IMR-90 (cell line): Measurements from ENCODE around the gene TSEN34. TPM values are rescaled to one million over a fixed set of nuclear protein-coding genes. Genes with fewer than 3 reads are reported as not detected.

Experiments used
- ATAC-seq: fragments of 200-7000 bp; cut with Tn5 transposase; 2 replicates; pipeline ENCODE4 v1.9.1; 2020; ENCODE audit warnings: low read depth, mild to moderate bottlenecking, moderate library complexity
- BruUV-seq: library from RNA; stranded (reverse); fragments of 400-500 nt; replicated peaks from 2 replicates; lab custom pipeline; 2021; lab: Mats Ljungman, UMichigan
- CTCF ChIA-PET: fragments of 300-600 bp; formaldehyde crosslinking; extraction: SDS; loops from one replicate; lab custom pipeline; 2021; ENCODE audit warnings: antibody characterized with exemption; lab: Yijun Ruan, JAX
- POLR2A ChIA-PET: fragments of 300-600 bp; sonication (Branson Sonifier 250); formaldehyde crosslinking; loops from one replicate; lab custom pipeline; 2022; ENCODE audit warnings: antibody characterized with exemption; ENCODE audit not compliant: unreplicated experiment; lab: Charles Lee
- DNase-seq: peaks from one replicate; pipeline ENCODE4 v3.0.0; 2013
- H2AFZ ChIP-seq: replicated peaks from 2 replicates; pipeline ENCODE3; 2013; ENCODE audit warnings: low read length, mild to moderate bottlenecking; ENCODE audit not compliant: poor library complexity
- H2AK5ac ChIP-seq: 2 replicates; pipeline ENCODE4 v1.6.1; 2013; ENCODE audit warnings: low read depth, low read length, inconsistent platforms
- H2AK9ac ChIP-seq: replicated peaks from 2 replicates; pipeline ENCODE3; 2013; ENCODE audit warnings: mild to moderate bottlenecking, low read depth, low read length, moderate library complexity; ENCODE audit not compliant: poor library complexity
- H2BK120ac ChIP-seq: 2 replicates; pipeline ENCODE4 v1.6.1; 2013; ENCODE audit warnings: low read depth, low read length, inconsistent platforms
- H2BK15ac ChIP-seq: 3 replicates; pipeline ENCODE4 v1.6.1; 2013; ENCODE audit warnings: low read depth, low read length, inconsistent platforms
- H2BK20ac ChIP-seq: 2 replicates; pipeline ENCODE4 v1.6.1; 2013; ENCODE audit warnings: low read depth, mild to moderate bottlenecking, inconsistent platforms, low read length, moderate library complexity
- H2BK5ac ChIP-seq: 2 replicates; pipeline ENCODE4 v1.6.1; 2013; ENCODE audit warnings: mild to moderate bottlenecking, low read depth, low read length, inconsistent platforms; ENCODE audit not compliant: poor library complexity, severe bottlenecking
- H3K14ac ChIP-seq: replicated peaks from 2 replicates; pipeline ENCODE4 v1.6.1; 2013; ENCODE audit warnings: low read depth, low read length, inconsistent platforms
- H3K18ac ChIP-seq: 2 replicates; pipeline ENCODE4 v1.6.1; 2013; ENCODE audit warnings: low read depth, low read length, control low read depth
- H3K23ac ChIP-seq: 2 replicates; pipeline ENCODE4 v1.6.1; 2013; ENCODE audit warnings: low read depth, low read length, inconsistent platforms
- H3K27ac ChIP-seq: 2 replicates; pipeline ENCODE4 v1.5.1; 2013; ENCODE audit warnings: mild to moderate bottlenecking, control low read depth, low read length; ENCODE audit not compliant: insufficient read depth
- H3K27me3 ChIP-seq: 2 replicates; pipeline ENCODE4 v1.6.1; 2013; ENCODE audit warnings: low read length; ENCODE audit not compliant: control insufficient read depth, insufficient read depth
- H3K36me3 ChIP-seq: 2 replicates; pipeline ENCODE4 v1.6.1; 2013; ENCODE audit warnings: low read length, mixed read lengths; ENCODE audit not compliant: control insufficient read depth, insufficient read depth
- H3K4ac ChIP-seq: 2 replicates; pipeline ENCODE4 v1.6.1; 2013; ENCODE audit warnings: low read depth, low read length, inconsistent platforms
- H3K4me1 ChIP-seq: 2 replicates; pipeline ENCODE4 v1.6.1; 2013; ENCODE audit warnings: low read length, mixed read lengths; ENCODE audit not compliant: control insufficient read depth, insufficient read depth
- H3K4me2 ChIP-seq: 2 replicates; pipeline ENCODE4 v1.6.1; 2013; ENCODE audit warnings: low read depth, mild to moderate bottlenecking, control low read depth, low read length, moderate library complexity
- H3K4me3 ChIP-seq: 2 replicates; pipeline ENCODE4 v1.5.1; 2013; ENCODE audit warnings: low read depth, mild to moderate bottlenecking, control low read depth, low read length, moderate library complexity; ENCODE audit not compliant: insufficient read depth
- H3K56ac ChIP-seq: 2 replicates; pipeline ENCODE4 v1.6.1; 2013; ENCODE audit warnings: low read length, inconsistent platforms; ENCODE audit not compliant: insufficient read depth; ENCODE audit errors: extremely low read depth
- H3K79me1 ChIP-seq, 2 experiments: 2 replicates each; pipeline ENCODE4 v1.6.1; 2013; ENCODE audit warnings: low read length in 2 of 2, inconsistent platforms in 1 of 2, low read depth in 1 of 2
- H3K9ac ChIP-seq: 2 replicates; pipeline ENCODE4 v1.6.1; 2013; ENCODE audit warnings: low read depth, low read length, control low read depth
- H3K9me1 ChIP-seq: 2 replicates; pipeline ENCODE4 v1.6.1; 2013; ENCODE audit warnings: low read length, inconsistent platforms; ENCODE audit not compliant: insufficient read depth
- H3K9me3 ChIP-seq: 2 replicates; pipeline ENCODE4 v1.6.1; 2013; ENCODE audit warnings: low read length; ENCODE audit not compliant: control insufficient read depth, insufficient read depth
- H4K20me1 ChIP-seq: 2 replicates; pipeline ENCODE4 v1.6.1; 2013; ENCODE audit warnings: low read length, inconsistent platforms; ENCODE audit not compliant: insufficient read depth
- H4K5ac ChIP-seq: 2 replicates; pipeline ENCODE4 v1.6.1; 2013; ENCODE audit warnings: mild to moderate bottlenecking, low read depth, low read length, control low read depth
- H4K8ac ChIP-seq, 2 experiments: 2 replicates each; pipeline ENCODE4 v1.6.1; 2013; ENCODE audit warnings: low read depth in 2 of 2, low read length in 2 of 2, control low read depth in 1 of 2, inconsistent platforms in 1 of 2
- H4K91ac ChIP-seq: 2 replicates; pipeline ENCODE4 v1.6.1; 2013; ENCODE audit warnings: low read depth, low read length, inconsistent platforms; ENCODE audit not compliant: insufficient read depth
- MAFK ChIP-seq: IDR thresholded peaks from 2 replicates; pipeline ENCODE4 v1.6.1; 2012; ENCODE audit warnings: low read depth, low read length, improper control_type of control experiment
- RCOR1 ChIP-seq: IDR thresholded peaks from 2 replicates; pipeline ENCODE4 v1.6.1; 2012; ENCODE audit warnings: mild to moderate bottlenecking, low read length, improper control_type of control experiment; ENCODE audit not compliant: insufficient replicate concordance
- RFX5 ChIP-seq: IDR thresholded peaks from 2 replicates; pipeline ENCODE4 v1.8.0; 2012; ENCODE audit warnings: low read depth, mild to moderate bottlenecking, low read length, moderate library complexity
- SMC3 ChIP-seq: fragments of 150-350 bp; IDR thresholded peaks from 2 replicates; pipeline ENCODE4 v1.6.1; 2016; ENCODE audit warnings: low read depth, mild to moderate bottlenecking, antibody characterized with exemption, low read length, moderate library complexity
- WGBS, 2 experiments: methylation state at CpG; one replicate each; pipeline versions ENCODE4 v1.1.5 to v1.1.7; 2013; ENCODE audit warnings: missing lambda C conversion rate in 2 of 2; ENCODE audit not compliant: insufficient read length in 1 of 2; ENCODE audit errors: extremely low coverage in 2 of 2; 5-methylcytosine and 5-hydroxymethylcytosine counted together
- dilution Hi-C: fragments of 300-500 bp; cut with HindIII; formaldehyde crosslinking; loops from one replicate; pipeline ENCODE4 v1.14.3; 2018; ENCODE audit warnings: low sequenced_read_pairs; ENCODE audit not compliant: unreplicated experiment
- in situ Hi-C: fragments of 300-500 bp; cut with MboI; formaldehyde crosslinking; loops from 3 replicates; pipeline ENCODE4 v1.14.3; 2019; ENCODE audit warnings: low sequenced_read_pairs, inconsistent platforms, mixed read lengths
- intact Hi-C: fragments of 100-400 bp; cut with micrococcal nuclease; formaldehyde crosslinking; loops from 2 replicates; pipeline ENCODE4 v1.10.0; 2022
- polyA plus RNA-seq, 3 experiments: library from polyadenylated mRNA; depleted of rRNA; stranded (reverse); fragments of >200 nt; gene quantifications; 2 replicates each; pipeline ENCODE4 v1.2.3, GENCODE V29; 2012; ENCODE audit warnings: low replicate concordance in 1 of 3
- total RNA-seq: library from RNA; depleted of rRNA; stranded (reverse); fragments of >200 nt; gene quantifications from 2 replicates; pipeline ENCODE4 v1.2.3, GENCODE V29; 2012

Gene TSEN34
- total and polyA plus RNA-seq, 2 of the 4 experiments (the other 2 are of a cell fraction): 32.1 to 69.4 TPM

DNA sequence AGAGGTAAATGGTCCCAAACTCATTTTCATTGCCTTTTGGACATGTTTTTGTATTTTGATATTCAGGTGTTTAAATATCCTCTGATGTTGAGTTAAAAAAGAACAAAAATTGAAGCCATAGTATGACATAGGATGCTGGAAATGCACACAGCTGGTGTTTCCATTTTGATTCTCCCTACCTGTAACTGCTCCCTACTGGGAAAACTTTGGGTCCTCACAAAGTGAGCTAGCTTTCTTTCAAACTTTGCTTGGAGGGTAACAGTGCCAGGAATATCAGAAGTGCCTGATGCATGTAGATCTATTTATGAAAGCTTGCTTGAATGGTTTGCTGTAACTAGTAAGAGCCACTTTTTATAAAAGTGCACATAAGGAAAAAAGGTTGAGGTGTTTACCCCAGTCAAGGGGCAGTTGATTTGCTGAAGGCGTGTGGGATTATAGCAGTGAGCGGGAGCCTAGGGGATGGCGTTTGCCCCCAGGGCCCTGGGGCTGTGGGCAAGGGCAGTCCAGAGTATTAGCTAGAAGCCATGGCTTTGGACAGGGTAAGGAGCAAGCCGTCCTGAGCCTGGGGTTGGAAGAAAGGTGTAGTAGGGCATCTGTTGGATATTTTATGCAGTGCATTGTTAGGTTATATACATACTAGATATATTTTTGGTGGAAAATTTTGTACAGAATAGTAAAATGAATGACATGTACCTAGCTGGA, 13.8 kb downstream of the TSEN34 start:
- intact Hi-C loops: no loop called here

More for the DNA sequence above, 13.8 kb downstream of the TSEN34 start:
- Histone ChIP-seq H2AK9ac (no peak overlapping the region), H4K8ac (no peak overlapping the region), H4K5ac (no peak overlapping the region), H3K9me3 (no peaks in the 10 kb centered on the region), H3K9ac (no peak overlapping the region), H2BK120ac (no peak overlapping the region), H3K14ac (no peak overlapping the region), H3K4me3 (no peak overlapping the region), H4K91ac (no peak overlapping the region), H3K4me2 (no peak overlapping the region), H3K27ac (no peak overlapping the region), H3K4me1 (peaks cover 28% of the 10 kb centered on the region), H3K56ac (no peak overlapping the region), H3K23ac (no peak overlapping the region), H3K36me3 (peaks cover 61% of the 10 kb centered on the region), H3K4ac (no peak overlapping the region), H2AK5ac (no peak overlapping the region), H3K18ac (no peak overlapping the region), H3K27me3 (no peaks in the 10 kb centered on the region), H2BK5ac (no peak overlapping the region), H2AFZ (no peak overlapping the region), H3K9me1 (peaks cover 26% of the 10 kb centered on the region), H2BK20ac (no peak overlapping the region), H3K79me1 (peaks cover 11 to 80% of the 10 kb centered on the region in 2 experiments), H4K20me1 (peaks cover 91% of the 10 kb centered on the region), H2BK15ac (no peak overlapping the region)
- ATAC-seq (no peak), DNase-seq (no peak)
- in situ Hi-C loops (loop anchor here (10.0 kb wide), 1 partner anchor 250 kb away; no protein-coding TSS in a partner anchor), dilution Hi-C loops (no loop called here)
- ChIA-PET POLR2A (interaction anchor here (1.0 kb wide), 1 partner anchor 24 kb away, joined by 4 read pairs; no protein-coding TSS in a partner anchor), CTCF (no interaction called here)
- BruUV-seq: no TSS peak
- 93% methylated on average over 4 of the region's 4 CpGs; no CpG with 5 or more reads in 1 of the 2 experiments for WGBS, 2 experiments
- TF ChIP-seq RCOR1: no peak
- TF ChIP-seq MAFK: no peak
- no peak for TF ChIP-seq SMC3
- TF ChIP-seq RFX5: no peak
